ENCODE data around the gene USO1. TPM values are rescaled to one million over a fixed set of nuclear protein-coding genes. Genes with fewer than 3 reads are reported as not detected.

Gene USO1
- total RNA-seq, 1 donor from 2014 or later, result 114 TPM

DNA sequence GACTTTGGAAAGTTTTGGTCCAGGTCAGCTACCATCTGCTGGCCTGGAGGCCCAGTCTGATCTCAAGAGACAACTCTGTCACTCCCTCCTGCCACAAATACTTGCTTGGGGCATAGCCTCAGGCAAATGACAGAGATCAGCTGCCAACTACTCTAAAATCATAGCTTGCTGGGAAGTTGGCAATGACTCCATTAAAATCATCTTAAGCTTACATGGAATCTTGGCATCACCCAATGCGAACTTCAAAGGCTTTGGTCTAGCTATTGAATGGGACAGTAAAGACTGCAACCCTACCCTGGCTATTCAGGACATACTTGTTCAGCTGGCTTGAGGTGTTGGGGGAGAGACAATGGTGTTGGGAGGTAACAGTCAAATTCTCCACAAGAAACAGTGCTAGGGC lies 7.0 kb upstream of the USO1 start:
- no peak overlapping the region for H3K4me3 Mint-ChIP-seq
- no peak for DNase-seq (ENCODE audit: low spot score)
- Histone ChIP-seq H3K4me1 (peaks cover under 1% of the 10 kb centered on the region), H3K27me3 (no peaks in the 10 kb centered on the region), H3K4me3 (no peak overlapping the region), H3K9me3 (ENCODE audit: low read depth) (no peaks in the 10 kb centered on the region), H4K20me1 (ENCODE audit: low read depth) (no peaks in the 10 kb centered on the region), H2AFZ (replicated peaks) (no peak overlapping the region), H3K36me3 (no peaks in the 10 kb centered on the region), H3K79me2 (ENCODE audit: low read depth) (peaks cover 48% of the 10 kb centered on the region), H3K27ac (no peak overlapping the region), H3K4me2 (no peak overlapping the region), H3F3A (ENCODE audit: low read depth) (no peaks in the 10 kb centered on the region), H3K9ac (no peak overlapping the region)
- no peaks in the 10 kb centered on the region for H3K9me3 Mint-ChIP-seq
- H3K4me1 Mint-ChIP-seq, result peaks cover 15% of the 10 kb centered on the region
- peaks cover 2% of the 10 kb centered on the region for H3K27me3 Mint-ChIP-seq (ENCODE audit: insufficient read depth, low read depth)
- H3K27ac Mint-ChIP-seq, result no peak overlapping the region
- TF ChIP-seq EZH2 (IDR thresholded peaks at IDR 0.05), result no peak
- no peak for TF ChIP-seq EZH2phosphoT487 (IDR thresholded peaks at IDR 0.05)
- TF ChIP-seq, protein P1, sequence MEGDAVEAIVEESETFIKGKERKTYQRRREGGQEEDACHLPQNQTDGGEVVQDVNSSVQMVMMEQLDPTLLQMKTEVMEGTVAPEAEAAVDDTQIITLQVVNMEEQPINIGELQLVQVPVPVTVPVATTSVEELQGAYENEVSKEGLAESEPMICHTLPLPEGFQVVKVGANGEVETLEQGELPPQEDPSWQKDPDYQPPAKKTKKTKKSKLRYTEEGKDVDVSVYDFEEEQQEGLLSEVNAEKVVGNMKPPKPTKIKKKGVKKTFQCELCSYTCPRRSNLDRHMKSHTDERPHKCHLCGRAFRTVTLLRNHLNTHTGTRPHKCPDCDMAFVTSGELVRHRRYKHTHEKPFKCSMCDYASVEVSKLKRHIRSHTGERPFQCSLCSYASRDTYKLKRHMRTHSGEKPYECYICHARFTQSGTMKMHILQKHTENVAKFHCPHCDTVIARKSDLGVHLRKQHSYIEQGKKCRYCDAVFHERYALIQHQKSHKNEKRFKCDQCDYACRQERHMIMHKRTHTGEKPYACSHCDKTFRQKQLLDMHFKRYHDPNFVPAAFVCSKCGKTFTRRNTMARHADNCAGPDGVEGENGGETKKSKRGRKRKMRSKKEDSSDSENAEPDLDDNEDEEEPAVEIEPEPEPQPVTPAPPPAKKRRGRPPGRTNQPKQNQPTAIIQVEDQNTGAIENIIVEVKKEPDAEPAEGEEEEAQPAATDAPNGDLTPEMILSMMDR (IDR thresholded peaks at IDR 0.05), result no peak
- peaks cover 17% of the 10 kb centered on the region for H3K36me3 Mint-ChIP-seq

DNA sequence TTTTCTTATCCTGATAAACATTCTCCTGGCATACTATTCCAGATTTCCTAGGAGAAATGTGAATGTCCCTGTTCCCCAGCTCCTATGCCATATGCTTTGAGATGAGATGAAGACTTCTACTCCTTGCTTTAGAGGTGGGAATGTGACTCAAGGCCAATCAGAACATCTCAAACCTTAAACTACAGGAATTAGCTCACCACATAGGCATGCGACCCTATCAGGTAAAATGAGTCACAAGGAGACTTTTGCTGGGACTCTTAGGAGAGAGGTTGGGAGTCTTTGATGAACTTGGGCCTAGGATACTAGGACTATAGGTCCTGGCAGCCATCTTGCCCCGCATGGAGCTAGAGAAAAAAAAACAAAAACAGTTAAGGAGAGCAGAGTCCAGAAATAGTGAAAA lies 5.8 kb upstream of the USO1 start:
- Histone ChIP-seq H3K79me2 (ENCODE audit: low read depth) (peaks cover 52% of the 10 kb centered on the region), H3K27ac (no peak overlapping the region), H4K20me1 (ENCODE audit: low read depth) (no peaks in the 10 kb centered on the region), H3K4me2 (no peak overlapping the region), H3K4me3 (no peak overlapping the region), H3K9me3 (ENCODE audit: low read depth) (no peaks in the 10 kb centered on the region), H3K36me3 (no peaks in the 10 kb centered on the region), H3K9ac (no peak overlapping the region), H3K27me3 (no peaks in the 10 kb centered on the region), H3K4me1 (peaks cover 11% of the 10 kb centered on the region), H2AFZ (replicated peaks) (no peak overlapping the region), H3F3A (ENCODE audit: low read depth) (no peaks in the 10 kb centered on the region)
- H3K27ac Mint-ChIP-seq, result no peak overlapping the region
- TF ChIP-seq EZH2phosphoT487 (IDR thresholded peaks at IDR 0.05) (no peak), EZH2 (IDR thresholded peaks at IDR 0.05) (no peak)
- TF ChIP-seq, protein P1 (IDR thresholded peaks at IDR 0.05), result no peak
- H3K4me1 Mint-ChIP-seq, result peaks cover 23% of the 10 kb centered on the region
- H3K27me3 Mint-ChIP-seq (ENCODE audit: insufficient read depth, low read depth), result peaks cover 2% of the 10 kb centered on the region
- H3K4me3 Mint-ChIP-seq, result no peak overlapping the region
- no peak for DNase-seq (ENCODE audit: low spot score)
- H3K9me3 Mint-ChIP-seq, result no peaks in the 10 kb centered on the region
- H3K36me3 Mint-ChIP-seq, result peaks cover 17% of the 10 kb centered on the region

DNA sequence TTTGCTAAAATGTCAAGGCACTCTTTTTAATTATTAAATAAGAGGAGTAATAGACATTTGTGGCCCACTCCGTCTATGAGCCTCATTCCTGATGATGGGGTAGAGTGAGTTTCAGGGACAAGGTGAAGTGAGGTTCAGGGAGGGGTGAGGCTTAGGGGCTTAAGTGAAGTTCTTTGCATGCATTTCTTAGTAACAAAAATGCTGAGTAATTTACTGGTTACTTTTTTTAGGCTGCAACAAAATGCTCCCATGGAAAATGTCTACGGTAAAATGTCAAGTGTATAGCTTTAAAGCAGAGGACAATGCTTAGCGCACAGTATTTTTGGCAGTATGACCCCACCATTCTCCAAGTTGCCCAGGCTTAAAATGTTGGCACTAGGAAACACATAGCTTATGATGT lies 2.0 kb upstream of the USO1 start:
- DNase-seq (ENCODE audit: low spot score), result no peak
- Histone ChIP-seq H3K9ac (no peak overlapping the region), H3F3A (ENCODE audit: low read depth) (peaks cover 21% of the 10 kb centered on the region), H2AFZ (replicated peaks) (no peak overlapping the region), H3K79me2 (ENCODE audit: low read depth) (peaks cover 64% of the 10 kb centered on the region), H3K27me3 (no peaks in the 10 kb centered on the region), H3K9me3 (ENCODE audit: low read depth) (no peaks in the 10 kb centered on the region), H3K4me2 (peak overlapping the region; percentile 99), H3K36me3 (no peaks in the 10 kb centered on the region), H4K20me1 (ENCODE audit: low read depth) (peaks cover 12% of the 10 kb centered on the region), H3K4me3 (peak overlapping the region; percentile 87), H3K27ac (no peak overlapping the region), H3K4me1 (peaks cover 26% of the 10 kb centered on the region)
- Mint-ChIP-seq H3K9me3 (no peaks in the 10 kb centered on the region), H3K4me3 (no peak overlapping the region), H3K27me3 (ENCODE audit: insufficient read depth, low read depth) (peaks cover 6% of the 10 kb centered on the region), H3K27ac (no peak overlapping the region), H3K36me3 (peaks cover 11% of the 10 kb centered on the region), H3K4me1 (peaks cover 31% of the 10 kb centered on the region)
- no peak for TF ChIP-seq EZH2 (IDR thresholded peaks at IDR 0.05)
- TF ChIP-seq, protein P1 (IDR thresholded peaks at IDR 0.05), result no peak
- TF ChIP-seq EZH2phosphoT487 (IDR thresholded peaks at IDR 0.05), result no peak

Measured in neural progenitor cell (in vitro differentiated cells).